IMR-90 (cell line): ENCODE measurements around the gene AKT3. TPM values are rescaled to one million over a fixed set of nuclear protein-coding genes. Genes with fewer than 3 reads are reported as not detected.

Experiments used
- ATAC-seq: fragments of 200-7000 bp; cut with Tn5 transposase; 2 replicates; pipeline ENCODE4 v1.9.1; 2020; ENCODE audit warnings: low read depth, mild to moderate bottlenecking, moderate library complexity
- BruUV-seq: library from RNA; stranded (reverse); fragments of 400-500 nt; replicated peaks from 2 replicates; lab custom pipeline; 2021; lab: Mats Ljungman, UMichigan
- CTCF ChIA-PET: fragments of 300-600 bp; formaldehyde crosslinking; extraction: SDS; loops from one replicate; lab custom pipeline; 2021; ENCODE audit warnings: antibody characterized with exemption; lab: Yijun Ruan, JAX
- POLR2A ChIA-PET: fragments of 300-600 bp; sonication (Branson Sonifier 250); formaldehyde crosslinking; loops from one replicate; lab custom pipeline; 2022; ENCODE audit warnings: antibody characterized with exemption; ENCODE audit not compliant: unreplicated experiment; lab: Charles Lee
- DNase-seq: peaks from one replicate; pipeline ENCODE4 v3.0.0; 2013
- H2AFZ ChIP-seq: replicated peaks from 2 replicates; pipeline ENCODE3; 2013; ENCODE audit warnings: low read length, mild to moderate bottlenecking; ENCODE audit not compliant: poor library complexity
- H2AK5ac ChIP-seq: 2 replicates; pipeline ENCODE4 v1.6.1; 2013; ENCODE audit warnings: low read depth, low read length, inconsistent platforms
- H2AK9ac ChIP-seq: replicated peaks from 2 replicates; pipeline ENCODE3; 2013; ENCODE audit warnings: mild to moderate bottlenecking, low read depth, low read length, moderate library complexity; ENCODE audit not compliant: poor library complexity
- H2BK120ac ChIP-seq: 2 replicates; pipeline ENCODE4 v1.6.1; 2013; ENCODE audit warnings: low read depth, low read length, inconsistent platforms
- H2BK15ac ChIP-seq: 3 replicates; pipeline ENCODE4 v1.6.1; 2013; ENCODE audit warnings: low read depth, low read length, inconsistent platforms
- H2BK20ac ChIP-seq: 2 replicates; pipeline ENCODE4 v1.6.1; 2013; ENCODE audit warnings: low read depth, mild to moderate bottlenecking, inconsistent platforms, low read length, moderate library complexity
- H2BK5ac ChIP-seq: 2 replicates; pipeline ENCODE4 v1.6.1; 2013; ENCODE audit warnings: mild to moderate bottlenecking, low read depth, low read length, inconsistent platforms; ENCODE audit not compliant: poor library complexity, severe bottlenecking
- H3K14ac ChIP-seq: replicated peaks from 2 replicates; pipeline ENCODE4 v1.6.1; 2013; ENCODE audit warnings: low read depth, low read length, inconsistent platforms
- H3K18ac ChIP-seq: 2 replicates; pipeline ENCODE4 v1.6.1; 2013; ENCODE audit warnings: low read depth, low read length, control low read depth
- H3K23ac ChIP-seq: 2 replicates; pipeline ENCODE4 v1.6.1; 2013; ENCODE audit warnings: low read depth, low read length, inconsistent platforms
- H3K27ac ChIP-seq: 2 replicates; pipeline ENCODE4 v1.5.1; 2013; ENCODE audit warnings: mild to moderate bottlenecking, control low read depth, low read length; ENCODE audit not compliant: insufficient read depth
- H3K27me3 ChIP-seq: 2 replicates; pipeline ENCODE4 v1.6.1; 2013; ENCODE audit warnings: low read length; ENCODE audit not compliant: control insufficient read depth, insufficient read depth
- H3K36me3 ChIP-seq: 2 replicates; pipeline ENCODE4 v1.6.1; 2013; ENCODE audit warnings: low read length, mixed read lengths; ENCODE audit not compliant: control insufficient read depth, insufficient read depth
- H3K4ac ChIP-seq: 2 replicates; pipeline ENCODE4 v1.6.1; 2013; ENCODE audit warnings: low read depth, low read length, inconsistent platforms
- H3K4me1 ChIP-seq: 2 replicates; pipeline ENCODE4 v1.6.1; 2013; ENCODE audit warnings: low read length, mixed read lengths; ENCODE audit not compliant: control insufficient read depth, insufficient read depth
- H3K4me2 ChIP-seq: 2 replicates; pipeline ENCODE4 v1.6.1; 2013; ENCODE audit warnings: low read depth, mild to moderate bottlenecking, control low read depth, low read length, moderate library complexity
- H3K4me3 ChIP-seq: 2 replicates; pipeline ENCODE4 v1.5.1; 2013; ENCODE audit warnings: low read depth, mild to moderate bottlenecking, control low read depth, low read length, moderate library complexity; ENCODE audit not compliant: insufficient read depth
- H3K56ac ChIP-seq: 2 replicates; pipeline ENCODE4 v1.6.1; 2013; ENCODE audit warnings: low read length, inconsistent platforms; ENCODE audit not compliant: insufficient read depth; ENCODE audit errors: extremely low read depth
- H3K79me1 ChIP-seq, 2 experiments: 2 replicates each; pipeline ENCODE4 v1.6.1; 2013; ENCODE audit warnings: low read length in 2 of 2, inconsistent platforms in 1 of 2, low read depth in 1 of 2
- H3K9ac ChIP-seq: 2 replicates; pipeline ENCODE4 v1.6.1; 2013; ENCODE audit warnings: low read depth, low read length, control low read depth
- H3K9me1 ChIP-seq: 2 replicates; pipeline ENCODE4 v1.6.1; 2013; ENCODE audit warnings: low read length, inconsistent platforms; ENCODE audit not compliant: insufficient read depth
- H3K9me3 ChIP-seq: 2 replicates; pipeline ENCODE4 v1.6.1; 2013; ENCODE audit warnings: low read length; ENCODE audit not compliant: control insufficient read depth, insufficient read depth
- H4K20me1 ChIP-seq: 2 replicates; pipeline ENCODE4 v1.6.1; 2013; ENCODE audit warnings: low read length, inconsistent platforms; ENCODE audit not compliant: insufficient read depth
- H4K5ac ChIP-seq: 2 replicates; pipeline ENCODE4 v1.6.1; 2013; ENCODE audit warnings: mild to moderate bottlenecking, low read depth, low read length, control low read depth
- H4K8ac ChIP-seq, 2 experiments: 2 replicates each; pipeline ENCODE4 v1.6.1; 2013; ENCODE audit warnings: low read depth in 2 of 2, low read length in 2 of 2, control low read depth in 1 of 2, inconsistent platforms in 1 of 2
- H4K91ac ChIP-seq: 2 replicates; pipeline ENCODE4 v1.6.1; 2013; ENCODE audit warnings: low read depth, low read length, inconsistent platforms; ENCODE audit not compliant: insufficient read depth
- CEBPB ChIP-seq: IDR thresholded peaks from 2 replicates; pipeline ENCODE4 v1.6.1; 2012; ENCODE audit warnings: low read depth, low read length, improper control_type of control experiment
- ELK1 ChIP-seq: fragments of 150-350 bp; IDR thresholded peaks from 2 replicates; pipeline ENCODE4 v1.6.1; 2016; ENCODE audit warnings: low read depth, mild to moderate bottlenecking, low read length, moderate library complexity, borderline replicate concordance
- RAD21 ChIP-seq: IDR thresholded peaks from 2 replicates; pipeline ENCODE4 v1.6.1; 2012; ENCODE audit warnings: low read length, improper control_type of control experiment
- RCOR1 ChIP-seq: IDR thresholded peaks from 2 replicates; pipeline ENCODE4 v1.6.1; 2012; ENCODE audit warnings: mild to moderate bottlenecking, low read length, improper control_type of control experiment; ENCODE audit not compliant: insufficient replicate concordance
- SMC3 ChIP-seq: fragments of 150-350 bp; IDR thresholded peaks from 2 replicates; pipeline ENCODE4 v1.6.1; 2016; ENCODE audit warnings: low read depth, mild to moderate bottlenecking, antibody characterized with exemption, low read length, moderate library complexity
- WGBS, 2 experiments: methylation state at CpG; one replicate each; pipeline versions ENCODE4 v1.1.5 to v1.1.7; 2013; ENCODE audit warnings: missing lambda C conversion rate in 2 of 2; ENCODE audit not compliant: insufficient read length in 1 of 2; ENCODE audit errors: extremely low coverage in 2 of 2; 5-methylcytosine and 5-hydroxymethylcytosine counted together
- dilution Hi-C: fragments of 300-500 bp; cut with HindIII; formaldehyde crosslinking; loops from one replicate; pipeline ENCODE4 v1.14.3; 2018; ENCODE audit warnings: low sequenced_read_pairs; ENCODE audit not compliant: unreplicated experiment
- in situ Hi-C: fragments of 300-500 bp; cut with MboI; formaldehyde crosslinking; loops from 3 replicates; pipeline ENCODE4 v1.14.3; 2019; ENCODE audit warnings: low sequenced_read_pairs, inconsistent platforms, mixed read lengths
- intact Hi-C: fragments of 100-400 bp; cut with micrococcal nuclease; formaldehyde crosslinking; loops from 2 replicates; pipeline ENCODE4 v1.10.0; 2022
- polyA plus RNA-seq, 3 experiments: library from polyadenylated mRNA; depleted of rRNA; stranded (reverse); fragments of >200 nt; gene quantifications; 2 replicates each; pipeline ENCODE4 v1.2.3, GENCODE V29; 2012; ENCODE audit warnings: low replicate concordance in 1 of 3
- total RNA-seq: library from RNA; depleted of rRNA; stranded (reverse); fragments of >200 nt; gene quantifications from 2 replicates; pipeline ENCODE4 v1.2.3, GENCODE V29; 2012

Gene AKT3
- total and polyA plus RNA-seq, 2 of the 4 experiments (the other 2 are of a cell fraction), result 15.2 to 19.4 TPM

- BruUV-seq, result no TSS peak
- Histone ChIP-seq H3K4me3 (no peak overlapping the region), H2AK5ac (no peak overlapping the region), H3K14ac (no peak overlapping the region), H3K79me1 (peaks cover 10 to 21% of the 10 kb centered on the region in 2 experiments), H4K8ac (no peak overlapping the region), H4K91ac (no peak overlapping the region), H3K56ac (no peak overlapping the region), H2AFZ (no peak overlapping the region), H3K27ac (no peak overlapping the region), H2BK15ac (no peak overlapping the region), H3K23ac (no peak overlapping the region), H4K5ac (no peak overlapping the region), H3K4me1 (no peaks in the 10 kb centered on the region; the same call in 1 of the 2 replicates), H2BK5ac (peak overlapping the region; percentile 37), H2AK9ac (no peak overlapping the region), H3K36me3 (peaks cover 3% of the 10 kb centered on the region; the same call in 1 of the 2 replicates), H3K9ac (no peak overlapping the region), H3K27me3 (no peaks in the 10 kb centered on the region), H3K9me1 (no peaks in the 10 kb centered on the region), H3K4me2 (no peak overlapping the region), H2BK120ac (no peak overlapping the region), H4K20me1 (no peaks in the 10 kb centered on the region), H3K4ac (no peak overlapping the region), H2BK20ac (no peak overlapping the region), H3K9me3 (peaks cover 15% of the 10 kb centered on the region; the same call in 1 of the 2 replicates), H3K18ac (no peak overlapping the region)
- dilution Hi-C loops, result no loop called here
- TF ChIP-seq RAD21 (no peak), RCOR1 (no peak), CEBPB (no peak), ELK1 (no peak), SMC3 (no peak)
- ATAC-seq (no peak), DNase-seq (peak; percentile 76)
- CTCF ChIA-PET, result interaction anchor here (0.7 kb wide), 1 partner anchor 1159 kb away, joined by 3 read pairs; no protein-coding TSS in a partner anchor
- no CpG with 5 or more reads among the region's 1 CpG for WGBS, 2 experiments
- POLR2A ChIA-PET, result interaction anchor here (0.6 to 0.8 kb wide), 2 partner anchors 26 to 92 kb away, joined by 4 to 6 read pairs; no protein-coding TSS in a partner anchor
- in situ Hi-C loops, result no loop called here
- intact Hi-C loops, result no loop called here
Measured at GRCh38 chr1:243582326-243582725, 267.7 kb downstream of the AKT3 start.
